Activated T-cell treated with anti-CD3 and anti-CD28 coated beads, Interleukin-2, amount 50 U/mL, for 72 hours (primary cell): ENCODE data around the gene NT5C2. TPM values are rescaled to one million over a fixed set of nuclear protein-coding genes. Genes with fewer than 3 reads are reported as not detected.
"Not testable (repeated sequence)": the region's sequence is repeated elsewhere in the genome, so short reads cannot be mapped to it uniquely, and the experiment has no call there.

Experiments
- ATAC-seq, 2 donors: fragments of 150-1000 bp; cut with Tn5 transposase; replicated peaks in 1 of 2; 2 replicates each; pipeline ENCODE4 v1.10.0; 2021; ENCODE audit warnings: moderate library complexity in 2 of 2, mild to moderate bottlenecking in 1 of 2
- DNase-seq, 2 donors: peaks; one replicate each; pipeline ENCODE4 v3.0.0; 2021 to 2022; ENCODE audit warnings: mixed read lengths in 1 of 2
- H3K27ac Mint-ChIP-seq: one replicate; pipeline ENCODE4 v1.8.0; 2022; ENCODE audit warnings: mild to moderate bottlenecking, moderate library complexity, mixed read lengths
- H3K27me3 Mint-ChIP-seq: one replicate; pipeline ENCODE4 v1.8.0; 2022; ENCODE audit warnings: low read depth, mixed read lengths
- H3K36me3 Mint-ChIP-seq, 2 donors: one replicate each; pipeline ENCODE4 v1.8.0; 2022; ENCODE audit warnings: mixed read lengths in 2 of 2, mild to moderate bottlenecking in 1 of 2; ENCODE audit not compliant: insufficient read depth in 2 of 2
- H3K4me1 Mint-ChIP-seq: one replicate; pipeline ENCODE4 v1.8.0; 2022; ENCODE audit warnings: low read depth, mixed read lengths
- H3K4me3 Mint-ChIP-seq, 2 donors: one replicate each; pipeline ENCODE4 v1.8.0; 2022; ENCODE audit warnings: mild to moderate bottlenecking in 2 of 2, mixed read lengths in 2 of 2, moderate library complexity in 2 of 2
- H3K9me3 Mint-ChIP-seq, 2 donors: one replicate each; pipeline ENCODE4 v1.8.0; 2022; ENCODE audit warnings: mixed read lengths in 2 of 2
- total RNA-seq, 2 donors: library from RNA; stranded (reverse); gene quantifications; one replicate each; pipeline ENCODE4 v1.2.3, GENCODE V29; 2022

Gene NT5C2
- total RNA-seq, 2 donors from 2014 or later, result 99.6 to 102 TPM

DNA sequence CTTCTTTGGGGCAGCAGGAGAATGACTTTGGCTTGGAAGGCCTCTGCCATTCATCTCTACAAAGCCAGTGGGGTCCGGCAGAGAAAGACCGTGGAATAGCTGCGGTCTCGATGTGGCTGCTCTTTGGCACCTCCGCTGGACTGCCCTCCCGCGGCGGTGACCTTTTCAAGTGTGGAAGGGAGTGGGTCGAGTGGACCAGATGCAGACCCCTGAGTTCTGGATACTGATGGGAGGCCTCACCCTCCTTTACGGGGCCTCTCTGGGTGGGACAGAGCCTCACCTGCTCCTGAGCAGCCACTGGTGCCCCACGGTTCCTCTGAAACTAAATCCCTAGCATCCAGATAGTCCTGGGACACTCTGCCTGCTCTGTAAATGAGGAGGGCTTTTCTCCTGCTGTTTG is 113.1 kb downstream of the NT5C2 start:
- ATAC-seq (no peak), DNase-seq (no peak)
- H3K27me3 Mint-ChIP-seq, result no peaks in the 10 kb centered on the region
- H3K4me3 Mint-ChIP-seq, result no peak overlapping the region
- H3K27ac Mint-ChIP-seq, result no peak overlapping the region
- no peaks in the 10 kb centered on the region for H3K9me3 Mint-ChIP-seq
- peaks cover 6% of the 10 kb centered on the region for H3K4me1 Mint-ChIP-seq
- H3K36me3 Mint-ChIP-seq, result peaks cover 2 to 3% of the 10 kb centered on the region in 2 donors

DNA sequence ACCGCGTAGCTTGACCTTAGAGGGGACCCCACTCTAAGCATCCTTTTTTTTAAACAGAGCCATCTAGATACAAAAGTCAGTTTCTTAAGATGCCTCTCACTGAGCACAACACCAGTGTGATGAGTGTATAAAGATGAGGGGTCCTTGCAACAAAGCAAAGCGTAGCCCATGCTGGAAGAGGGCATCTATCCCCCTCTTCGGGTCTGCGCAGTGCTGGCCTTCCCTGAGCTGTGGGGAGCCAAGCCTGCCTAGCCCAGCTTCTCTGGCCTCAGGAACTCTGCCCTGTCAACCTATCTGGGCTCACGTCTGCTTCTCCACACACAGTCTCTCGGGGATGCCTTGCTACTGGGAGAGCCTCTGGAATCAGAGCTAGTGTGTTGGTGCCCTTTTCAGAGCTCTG is 114.0 kb downstream of the NT5C2 start:
- Mint-ChIP-seq H3K27ac (no peak overlapping the region), H3K4me1 (peaks cover 6% of the 10 kb centered on the region)

DNA sequence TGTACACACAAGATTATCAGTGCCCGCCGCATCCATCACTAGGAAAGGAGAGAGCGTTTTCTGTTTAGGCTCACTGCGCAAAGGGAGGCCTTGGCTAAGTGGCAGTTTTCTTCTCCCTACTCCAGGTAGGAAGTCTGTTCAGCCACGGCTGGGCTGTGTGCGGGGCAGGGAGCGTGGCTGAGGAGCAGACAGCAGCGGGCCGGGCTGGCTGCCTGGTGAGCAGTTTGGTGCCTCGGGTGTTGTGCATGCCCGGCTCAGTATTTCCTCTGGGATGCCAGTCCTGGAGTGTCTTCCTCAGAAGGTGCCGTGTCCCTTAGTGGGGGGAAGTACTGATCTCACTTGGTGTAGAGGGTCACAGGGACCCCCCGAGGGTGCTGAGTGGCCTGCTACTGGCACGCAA is 114.4 kb downstream of the NT5C2 start:
- peaks cover 6% of the 10 kb centered on the region for H3K4me1 Mint-ChIP-seq
- peaks cover 2 to 3% of the 10 kb centered on the region in 2 donors for H3K36me3 Mint-ChIP-seq
- no peak overlapping the region for H3K27ac Mint-ChIP-seq
- DNase-seq (no peak), ATAC-seq (peak in 1 of 2 donors; percentile 5)
- no peaks in the 10 kb centered on the region for H3K9me3 Mint-ChIP-seq
- no peaks in the 10 kb centered on the region for H3K27me3 Mint-ChIP-seq
- no peak overlapping the region for H3K4me3 Mint-ChIP-seq

More for the DNA sequence above, 114.0 kb downstream of the NT5C2 start:
- no peak for DNase-seq
- no peaks in the 10 kb centered on the region for H3K27me3 Mint-ChIP-seq
- no peak overlapping the region for H3K4me3 Mint-ChIP-seq
- ATAC-seq, result no peak
- no peaks in the 10 kb centered on the region for H3K9me3 Mint-ChIP-seq
- peaks cover 2 to 3% of the 10 kb centered on the region in 2 donors for H3K36me3 Mint-ChIP-seq

DNA sequence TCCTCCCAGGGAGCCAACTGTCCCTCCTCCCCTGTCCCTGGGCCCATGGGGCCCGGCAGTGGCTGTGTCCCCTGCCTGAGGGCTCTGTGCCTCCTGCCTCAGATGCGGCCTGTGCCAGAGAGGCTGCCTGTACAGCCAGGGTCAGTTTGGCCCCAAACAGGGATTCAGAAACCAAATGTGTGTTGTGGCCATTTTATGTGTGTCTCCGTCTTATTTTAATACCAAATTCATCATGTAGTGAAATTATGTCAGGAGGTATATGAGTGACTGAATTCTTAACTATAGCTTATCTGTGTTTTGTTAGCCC is 114.8 kb downstream of the NT5C2 start:
- H3K9me3 Mint-ChIP-seq, result no peaks in the 10 kb centered on the region
- no peaks in the 10 kb centered on the region for H3K27me3 Mint-ChIP-seq
- ATAC-seq (peak in 1 of 2 donors; percentile 7), DNase-seq (no peak)
- no peak overlapping the region for H3K27ac Mint-ChIP-seq
- peaks cover 6% of the 10 kb centered on the region for H3K4me1 Mint-ChIP-seq
- H3K36me3 Mint-ChIP-seq, result peaks cover 2 to 3% of the 10 kb centered on the region in 2 donors
- H3K4me3 Mint-ChIP-seq, result no peak overlapping the region

DNA sequence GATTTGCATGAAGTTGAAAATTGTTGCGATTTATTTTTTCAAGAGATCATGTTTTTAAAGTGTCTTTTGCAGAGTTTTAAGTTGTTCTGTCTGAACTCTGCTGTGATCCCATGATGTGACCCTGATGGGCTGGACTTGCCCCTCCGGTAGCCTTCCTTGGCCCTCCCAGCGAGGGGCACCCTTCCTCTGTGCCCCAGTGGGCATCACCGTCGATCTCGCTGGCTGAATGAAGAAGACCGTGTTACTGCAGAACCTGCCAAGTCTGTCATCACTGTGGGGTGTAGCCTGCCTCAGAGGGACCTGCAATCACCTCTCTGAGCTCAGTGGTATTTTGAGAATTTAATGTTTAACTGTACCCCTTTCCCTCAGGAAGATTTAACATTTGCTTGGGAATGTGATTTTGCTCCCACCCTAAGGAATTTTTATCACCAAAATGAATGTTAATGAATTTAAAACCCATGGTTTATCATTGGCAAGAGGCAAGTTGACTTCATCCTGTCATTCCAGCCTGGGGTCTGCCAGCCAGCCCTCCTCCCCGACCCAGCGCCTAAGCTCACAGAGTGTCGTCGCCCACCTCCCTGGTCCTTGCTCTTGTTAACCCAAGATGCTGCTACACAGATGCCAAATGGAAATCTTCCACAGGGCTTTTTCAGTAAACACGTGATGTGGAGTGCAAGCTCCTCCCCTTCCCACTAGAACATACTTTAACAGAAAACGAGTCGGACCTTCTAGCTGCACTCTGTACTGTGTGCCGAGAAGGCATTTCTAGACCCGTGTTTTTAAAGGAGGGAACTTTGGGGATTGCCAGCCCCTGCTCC is 115.4 kb downstream of the NT5C2 start:
- ATAC-seq (peak in 1 of 2 donors; percentile 12), DNase-seq (no peak)
- Mint-ChIP-seq H3K9me3 (no peaks in the 10 kb centered on the region), H3K36me3 (peaks cover 2 to 3% of the 10 kb centered on the region in 2 donors), H3K27me3 (no peaks in the 10 kb centered on the region), H3K4me1 (peaks cover 6% of the 10 kb centered on the region), H3K27ac (no peak overlapping the region), H3K4me3 (no peak overlapping the region)

DNA sequence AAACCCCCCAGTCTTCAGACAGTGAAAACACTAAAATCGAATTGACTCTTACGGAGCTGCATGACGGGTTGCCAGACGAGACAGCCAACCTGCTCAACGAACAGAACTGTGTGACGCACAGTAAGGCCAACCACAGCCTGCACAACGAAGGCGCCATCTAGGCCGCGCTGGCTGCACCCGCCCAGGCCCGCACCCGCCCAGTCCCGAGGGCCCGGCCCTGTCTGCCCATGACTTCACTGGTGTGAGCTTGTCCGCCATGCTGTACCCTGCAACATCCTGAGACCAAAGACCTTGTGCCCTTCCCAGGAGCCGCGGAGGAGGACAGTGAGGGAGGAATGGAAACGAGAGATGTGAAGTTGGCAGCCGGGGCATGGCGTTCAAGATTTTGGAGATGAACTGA is 116.1 kb downstream of the NT5C2 start:
- no peaks in the 10 kb centered on the region for H3K27me3 Mint-ChIP-seq
- peaks cover 2 to 3% of the 10 kb centered on the region in 2 donors for H3K36me3 Mint-ChIP-seq
- ATAC-seq (peak in 1 of 2 donors; percentile 8), DNase-seq (no peak)
- H3K4me3 Mint-ChIP-seq, result no peak overlapping the region
- H3K9me3 Mint-ChIP-seq, result no peaks in the 10 kb centered on the region
- peaks cover 6% of the 10 kb centered on the region for H3K4me1 Mint-ChIP-seq
- no peak overlapping the region for H3K27ac Mint-ChIP-seq

DNA sequence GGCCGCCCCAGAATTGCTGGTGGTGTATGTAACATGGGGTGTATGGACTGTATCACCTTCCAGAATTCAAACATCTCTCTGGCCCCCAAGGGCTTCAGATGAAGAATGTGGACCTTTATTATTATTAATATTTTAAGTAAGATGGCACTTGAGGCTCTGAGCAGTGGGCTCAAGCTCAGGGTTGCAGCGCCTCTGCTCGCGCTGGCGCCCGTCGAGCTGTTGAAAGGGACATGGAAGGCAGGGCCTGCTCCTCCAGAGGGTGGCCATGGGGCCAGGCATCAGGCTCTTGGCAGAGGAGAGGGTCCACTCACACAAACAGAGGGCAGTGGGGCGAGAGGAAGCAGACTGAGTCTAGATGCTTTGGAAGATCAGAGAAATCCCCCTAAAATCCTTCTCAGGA is 120.2 kb downstream of the NT5C2 start:
- ATAC-seq (no peak), DNase-seq (no peak)
- H3K4me1 Mint-ChIP-seq, result peaks cover 20% of the 10 kb centered on the region
- H3K4me3 Mint-ChIP-seq, result no peak overlapping the region
- no peak overlapping the region for H3K27ac Mint-ChIP-seq
- H3K27me3 Mint-ChIP-seq, result no peaks in the 10 kb centered on the region
- H3K9me3 Mint-ChIP-seq, result no peaks in the 10 kb centered on the region
- peaks cover 2 to 3% of the 10 kb centered on the region in 2 donors for H3K36me3 Mint-ChIP-seq

DNA sequence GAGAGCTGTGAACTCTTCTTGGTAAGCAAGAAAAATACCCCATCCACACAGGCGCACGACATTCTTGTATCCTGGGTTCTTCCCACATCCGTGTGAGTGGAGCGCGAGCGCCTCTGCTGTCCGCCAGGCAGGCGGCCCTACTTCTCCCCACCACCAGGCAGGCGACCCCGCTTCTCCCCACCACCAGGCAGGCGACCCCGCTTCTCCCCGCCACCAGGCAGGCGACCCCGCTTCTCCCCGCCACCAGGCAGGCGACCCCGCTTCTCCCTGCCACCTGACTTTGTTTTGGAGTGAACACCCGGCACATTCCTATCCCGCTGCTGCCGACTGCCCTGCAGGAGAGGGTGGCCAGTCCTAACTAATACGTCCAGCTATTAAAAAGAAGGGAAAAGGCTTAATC is 120.8 kb downstream of the NT5C2 start:
- Mint-ChIP-seq H3K4me3 (no peak overlapping the region), H3K9me3 (no peaks in the 10 kb centered on the region), H3K27ac (no peak overlapping the region), H3K4me1 (peaks cover 20% of the 10 kb centered on the region), H3K36me3 (peaks cover 0 to under 1% of the 10 kb centered on the region in 2 donors), H3K27me3 (no peaks in the 10 kb centered on the region)
- no peak for ATAC-seq
- no peak for DNase-seq

DNA sequence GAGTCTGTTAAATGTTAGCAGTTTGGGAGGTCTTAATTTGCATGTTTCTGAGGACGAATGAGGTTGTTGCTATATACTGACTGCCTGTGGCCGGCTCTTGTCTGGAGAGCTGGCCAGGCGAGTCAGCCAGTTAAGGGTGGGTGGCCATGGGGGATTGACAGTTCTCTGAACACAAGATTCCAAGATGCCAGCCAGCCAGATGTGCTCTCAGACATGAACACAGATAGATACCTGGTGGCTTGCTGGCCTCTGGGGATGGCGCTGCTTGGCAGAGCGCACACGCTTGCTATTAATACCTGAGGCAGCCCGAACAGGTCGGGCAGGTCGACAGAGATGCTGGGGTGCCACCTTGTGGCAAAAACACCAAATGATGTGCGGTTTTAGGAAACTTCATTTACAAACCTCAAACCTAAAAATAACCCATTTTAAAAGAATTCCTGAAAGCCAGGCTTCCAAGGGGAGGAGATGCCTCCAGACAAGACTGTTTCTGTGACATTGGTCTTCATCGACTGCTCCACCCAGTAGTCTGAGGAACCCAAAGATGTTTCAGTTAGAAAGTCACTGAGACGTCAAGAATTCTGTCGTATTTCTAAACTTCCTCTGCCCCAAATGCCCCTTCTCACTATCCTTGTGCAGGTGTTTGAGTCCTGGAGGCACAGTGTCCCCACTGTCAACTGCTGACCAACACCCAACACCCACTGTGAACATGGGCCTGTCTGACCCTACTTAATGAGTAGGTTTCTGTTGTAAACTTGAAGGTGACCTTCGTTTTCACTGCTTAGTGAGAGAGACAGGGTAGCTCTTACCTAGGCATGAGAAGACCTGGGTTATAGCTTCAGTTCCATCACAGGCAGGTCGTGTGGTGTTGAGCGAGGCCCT is 123.4 kb downstream of the NT5C2 start:
- H3K9me3 Mint-ChIP-seq, result no peaks in the 10 kb centered on the region
- ATAC-seq (peak; percentile 81 to 86), DNase-seq (peak; percentile 72)
- H3K27me3 Mint-ChIP-seq, result no peaks in the 10 kb centered on the region
- peaks cover 20% of the 10 kb centered on the region for H3K4me1 Mint-ChIP-seq
- no peak overlapping the region for H3K4me3 Mint-ChIP-seq
- H3K27ac Mint-ChIP-seq, result no peak overlapping the region
- no peaks in the 10 kb centered on the region for H3K36me3 Mint-ChIP-seq

DNA sequence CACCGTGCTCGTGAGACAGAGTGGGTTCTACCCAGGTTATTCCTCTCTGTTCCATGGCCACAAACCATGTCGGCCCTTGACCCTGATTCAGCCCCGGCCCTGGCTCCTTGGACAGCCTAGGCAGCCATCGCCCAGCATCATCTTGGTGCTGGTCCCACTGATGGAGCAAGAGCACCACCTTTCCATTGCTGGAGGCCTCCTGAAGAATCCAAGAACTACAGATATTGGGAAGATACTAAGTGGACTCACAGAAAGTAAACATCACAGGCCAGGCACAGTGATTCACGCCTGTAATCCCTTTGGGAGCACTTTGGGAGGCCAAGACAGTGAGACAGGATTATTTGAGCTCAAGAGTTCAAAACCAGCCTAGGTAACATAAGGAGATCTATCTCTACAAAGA is 125.1 kb downstream of the NT5C2 start:
- no peak for ATAC-seq
- no peaks in the 10 kb centered on the region for H3K27me3 Mint-ChIP-seq
- H3K36me3 Mint-ChIP-seq, result no peaks in the 10 kb centered on the region
- no peak overlapping the region for H3K4me3 Mint-ChIP-seq
- no peaks in the 10 kb centered on the region for H3K9me3 Mint-ChIP-seq
- no peak overlapping the region for H3K27ac Mint-ChIP-seq
- DNase-seq, result no peak
- H3K4me1 Mint-ChIP-seq, result peaks cover 20% of the 10 kb centered on the region

DNA sequence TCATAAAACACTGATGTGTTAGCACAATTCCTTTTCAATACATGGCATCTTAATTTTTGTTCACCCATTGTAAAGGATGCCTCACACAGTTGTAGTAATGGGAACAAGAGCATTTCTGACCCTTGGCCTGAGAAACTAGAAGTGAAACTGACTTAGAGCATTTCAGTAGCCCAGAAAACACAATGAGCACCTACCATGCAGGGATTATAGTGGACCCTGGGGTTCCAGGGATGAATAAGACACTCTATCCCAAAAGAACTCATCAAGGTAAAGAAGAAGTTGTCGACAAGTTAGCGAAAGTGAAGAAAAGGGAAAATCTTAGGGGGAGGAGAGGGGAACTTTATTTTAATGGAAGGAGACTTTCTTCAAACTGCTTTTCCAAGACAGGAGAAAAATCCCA is 125.6 kb downstream of the NT5C2 start:
- Mint-ChIP-seq H3K27me3 (no peaks in the 10 kb centered on the region), H3K9me3 (no peaks in the 10 kb centered on the region), H3K4me1 (peaks cover 20% of the 10 kb centered on the region), H3K27ac (no peak overlapping the region), H3K4me3 (no peak overlapping the region), H3K36me3 (no peaks in the 10 kb centered on the region)
- ATAC-seq (no peak), DNase-seq (no peak)

DNA sequence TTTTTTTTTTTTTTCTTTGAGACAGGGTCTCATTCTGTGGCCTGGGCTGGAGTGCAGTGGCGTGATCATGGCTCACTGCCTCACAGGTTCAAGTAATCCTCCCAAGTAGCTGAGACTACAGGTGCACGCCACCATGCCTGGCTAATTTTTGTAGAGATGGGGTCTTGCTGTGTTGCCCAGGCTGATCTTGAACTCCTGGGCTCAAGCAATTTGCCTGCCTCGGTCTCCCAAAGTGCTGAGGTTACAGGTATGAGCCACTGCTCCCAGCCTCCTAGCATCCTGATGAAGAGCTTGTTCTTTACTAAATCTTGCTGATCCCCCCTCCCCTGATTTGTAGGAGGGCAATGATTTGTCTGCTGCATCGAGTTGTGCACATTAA is 126.0 kb downstream of the NT5C2 start:
- H3K27me3 Mint-ChIP-seq, ATAC-seq, DNase-seq, H3K27ac Mint-ChIP-seq, H3K4me3 Mint-ChIP-seq, H3K36me3 Mint-ChIP-seq, H3K9me3 Mint-ChIP-seq: not testable (repeated sequence)
- peaks cover 20% of the 10 kb centered on the region for H3K4me1 Mint-ChIP-seq
